HepG2 (cell line): ENCODE data around the gene KIF2C. TPM values are rescaled to one million over a fixed set of nuclear protein-coding genes. Genes with fewer than 3 reads are reported as not detected.

ENCODE experiments used
- ATAC-seq: fragments of 200-7000 bp; cut with Tn5 transposase; 3 replicates; pipeline ENCODE4 v1.9.1; 2020; ENCODE audit warnings: mild to moderate bottlenecking, moderate library complexity
- BruUV-seq: library from RNA; stranded (reverse); fragments of 400-500 nt; replicated peaks from 2 replicates; lab custom pipeline; 2021; lab: Mats Ljungman, UMichigan
- CTCF ChIA-PET: fragments of 300-600 bp; formaldehyde crosslinking; extraction: SDS; loops from one replicate; lab custom pipeline; 2021; ENCODE audit warnings: low total read pairs, inconsistent platforms, low intra/inter-chr PET ratio; lab: Yijun Ruan, JAX
- POLR2A ChIA-PET: fragments of 350-600 bp; sonication (Branson Sonifier 250); formaldehyde crosslinking; loops from one replicate; lab custom pipeline; 2020; ENCODE audit warnings: antibody characterized with exemption, inconsistent platforms; lab: Yijun Ruan, JAX
- DNase-seq: peaks from one replicate; pipeline ENCODE4 v3.0.0-alpha.2; 2015; ENCODE audit warnings: low spot score
- FAIRE-seq: peaks from 3 replicates; lab custom pipeline; 2011; peaks lifted over from hg19 to GRCh38; lab: Jason Lieb, UNC
- H2AFZ ChIP-seq: one replicate; pipeline ENCODE4 v1.6.1; 2011; ENCODE audit warnings: low read length, inconsistent platforms
- H3K27ac ChIP-seq: fragments of 300-600 bp; 3 replicates; pipeline ENCODE4 v1.8.0; 2011; ENCODE audit warnings: mixed run types, mild to moderate bottlenecking, mixed read lengths, low read length, inconsistent platforms; ENCODE audit not compliant: insufficient read depth; ENCODE audit errors: extremely low read length
- H3K27me3 ChIP-seq, 2 experiments: fragments of 200-600 bp in 1 of 2; 2 replicates in 1 of 2; 3 replicates in 1 of 2; pipeline versions ENCODE4 v1.6.0 to v1.8.0; 2011; ENCODE audit warnings: low read length in 2 of 2, mild to moderate bottlenecking in 2 of 2, moderate library complexity in 2 of 2, inconsistent platforms in 1 of 2; ENCODE audit not compliant: insufficient read depth in 2 of 2, control insufficient read depth in 1 of 2
- H3K36me3 ChIP-seq, 2 experiments: fragments of 200-600 bp in 1 of 2; replicated peaks in 1 of 2; 2 replicates in 1 of 2; 3 replicates in 1 of 2; pipeline versions ENCODE4 v1.5.1 to v1.8.0; 2011; ENCODE audit warnings: low read length in 2 of 2, inconsistent platforms in 1 of 2; ENCODE audit not compliant: insufficient read depth in 2 of 2, control insufficient read depth in 1 of 2
- H3K4me1 ChIP-seq: 2 replicates; pipeline ENCODE4 v1.5.1; 2012; ENCODE audit warnings: low read length, inconsistent platforms; ENCODE audit not compliant: insufficient read depth
- H3K4me2 ChIP-seq: 2 replicates; pipeline ENCODE4 v1.6.0; 2011; ENCODE audit warnings: low read depth, low read length, inconsistent platforms
- H3K4me3 ChIP-seq, 3 experiments: fragments of 200-600 bp in 1 of 3; sonication (generic), shearing (Covaris generic) in 1 of 3; replicated peaks in 1 of 3; 2 replicates each; pipeline ENCODE4 v1.5.1; 2011 to 2016; ENCODE audit warnings: low read length in 3 of 3, inconsistent platforms in 2 of 3, low read depth in 2 of 3, mild to moderate bottlenecking in 2 of 3, control low read depth in 1 of 3, mixed read lengths in 1 of 3; ENCODE audit not compliant: insufficient read depth in 1 of 3
- H3K79me2 ChIP-seq: one replicate; pipeline ENCODE4 v1.6.1; 2011; ENCODE audit warnings: low read length, inconsistent platforms; ENCODE audit not compliant: insufficient read depth
- H3K9ac ChIP-seq: 2 replicates; pipeline ENCODE4 v1.6.0; 2011; ENCODE audit warnings: mild to moderate bottlenecking, low read depth, low read length, inconsistent platforms; ENCODE audit not compliant: insufficient read depth
- H3K9me3 ChIP-seq: 2 replicates; pipeline ENCODE4 v1.5.1; 2012; ENCODE audit warnings: mild to moderate bottlenecking, low read length
- H4K20me1 ChIP-seq: 2 replicates; pipeline ENCODE4 v1.6.0; 2011; ENCODE audit warnings: inconsistent platforms, mild to moderate bottlenecking, low read length, moderate library complexity; ENCODE audit not compliant: insufficient read depth
- CHCHD3 ChIP-seq: sonication (generic); formaldehyde crosslinking; IDR thresholded peaks from 2 replicates; pipeline ENCODE4 v1.8.0; 2022; ENCODE audit warnings: mild to moderate bottlenecking, missing genetic modification reagents, moderate library complexity
- HMGXB3 ChIP-seq: sonication (generic); formaldehyde crosslinking; IDR thresholded peaks from 2 replicates; pipeline ENCODE4 v1.4.0; 2020; ENCODE audit warnings: missing genetic modification reagents, borderline replicate concordance
- SAFB2 ChIP-seq: sonication (generic); formaldehyde crosslinking; IDR thresholded peaks from 2 replicates; pipeline ENCODE4 v1.5.1; 2020; ENCODE audit warnings: missing genetic modification reagents, low read depth, mild to moderate bottlenecking, borderline replicate concordance
- ZFX ChIP-seq: sonication (generic); formaldehyde crosslinking; IDR thresholded peaks from 2 replicates; pipeline ENCODE4 v1.4.0; 2020; ENCODE audit warnings: mild to moderate bottlenecking, low read depth, missing genetic modification reagents, moderate library complexity
- ZHX2 ChIP-seq, 2 experiments: sonication (generic) in 1 of 2; formaldehyde crosslinking in 1 of 2; IDR thresholded peaks; 2 replicates each; pipeline versions ENCODE4 v1.6.1 to v1.9.0; 2014 to 2022; ENCODE audit warnings: antibody characterized with exemption in 1 of 2, borderline replicate concordance in 1 of 2, inconsistent platforms in 1 of 2, low read depth in 1 of 2, missing genetic modification reagents in 1 of 2
- ZMAT3 ChIP-seq: sonication (generic); formaldehyde crosslinking; conservative IDR thresholded peaks from 2 replicates; pipeline ENCODE4 v1.7.0; 2021; ENCODE audit warnings: missing genetic modification reagents
- ZNF343 ChIP-seq: sonication (generic); formaldehyde crosslinking; IDR thresholded peaks from 2 replicates; pipeline ENCODE4 v1.4.0; 2020; ENCODE audit warnings: mild to moderate bottlenecking, missing genetic modification reagents
- ZNF362 ChIP-seq: sonication (generic); formaldehyde crosslinking; IDR thresholded peaks from 2 replicates; pipeline ENCODE4 v1.4.0; 2020; ENCODE audit warnings: missing genetic modification reagents, mild to moderate bottlenecking, borderline replicate concordance
- ZNF543 ChIP-seq: sonication (generic); formaldehyde crosslinking; IDR thresholded peaks from 2 replicates; pipeline ENCODE4 v1.4.0; 2020; ENCODE audit warnings: mild to moderate bottlenecking, missing genetic modification reagents
- WGBS: methylation state at CpG from one replicate; pipeline ENCODE4 v1.1.6; 2017; ENCODE audit warnings: low lambda C conversion rate; 5-methylcytosine and 5-hydroxymethylcytosine counted together
- in situ Hi-C: cut with HindIII; loops from 2 replicates; pipeline ENCODE4 v1.10.0; 2017; ENCODE audit warnings: low pct_unique_long_range_greater_than_20kb; ENCODE audit not compliant: extremely low pct_ligation_motif_present
- intact Hi-C: fragments of 100-400 bp; cut with micrococcal nuclease; formaldehyde crosslinking; loops from one replicate; pipeline ENCODE4 v1.10.0; 2022; ENCODE audit not compliant: unreplicated experiment
- polyA plus RNA-seq, 8 experiments: library from polyadenylated mRNA; depleted of rRNA in 3 of 8; stranded (reverse) in 7 of 8; unstranded in 1 of 8; fragments of >200 nt; fragmentation: Illumina TruSeq in 4 of 8; extraction: Trizol in 4 of 8; gene quantifications; 2 replicates each; pipeline versions ENCODE4 v1.2.1 to v1.2.3, GENCODE V29; 2011 to 2016; ENCODE audit warnings: low read depth in 4 of 8, missing spikeins in 1 of 8, mixed read lengths in 1 of 8; ENCODE audit not compliant: insufficient read depth in 1 of 8
- total RNA-seq, 5 experiments: library from RNA; depleted of rRNA; stranded (reverse); fragments of >200 nt; fragmentation: Illumina TruSeq; extraction: Trizol; gene quantifications; 2 replicates each; pipeline ENCODE4 v1.2.3, GENCODE V29; 2016; ENCODE audit warnings: low read depth in 1 of 5

Gene KIF2C
- total and polyA plus RNA-seq, 2 of the 13 experiments (the other 11 are each of a cell fraction or from before 2014, with no cell fraction given), result 29.7 to 53.7 TPM

GRCh38 chr1:44785501-44786137 lies 46.0 kb downstream of the KIF2C start:
- ChIA-PET CTCF (no interaction called here), POLR2A (interaction anchor here (1.0 to 3.6 kb wide), 3 partner anchors 15 to 55 kb away, joined by 3 to 34 read pairs (median 20); partner anchors contain the start of genes BTBD19, DYNLT4 and PLK3)
- WGBS, result 28% methylated on average over 11 of the region's 11 CpGs
- H3K27ac ChIP-seq, result no peak overlapping the region
- no peak for DNase-seq
- no peaks in the 10 kb centered on the region for H3K36me3 ChIP-seq
- peak overlapping the region; percentile 76 for H3K4me2 ChIP-seq
- no peak for ATAC-seq
- peaks cover 3 to 13% of the 10 kb centered on the region in 2 experiments; a peak in 2 of 5 replicates for H3K27me3 ChIP-seq
- H3K9me3 ChIP-seq, result no peaks in the 10 kb centered on the region
- H3K4me1 ChIP-seq, result peaks cover 55% of the 10 kb centered on the region
- no peaks in the 10 kb centered on the region for H3K79me2 ChIP-seq
- H3K4me3 ChIP-seq, result peak overlapping the region in 1 of 3 experiments; percentile 79; a peak in 2 of 6 replicates
- no peak for FAIRE-seq
- in situ Hi-C loops, result no loop called here
- no peak overlapping the region for H2AFZ ChIP-seq
- TF ChIP-seq HMGXB3 (CRISPR knock-in tag), result 0 out of 2 replicates have a peak, but pooled peaks have one; percentile 21
- TF ChIP-seq ZNF343 (CRISPR knock-in tag), result 0 out of 2 replicates have a peak, but pooled peaks have one; percentile 58
- TF ChIP-seq ZNF362 (CRISPR knock-in tag), result no peak
- 0 out of 2 replicates have a peak, but pooled peaks have one; percentile 27 for TF ChIP-seq ZMAT3 (CRISPR knock-in tag)
- no peak for TF ChIP-seq ZHX2 (IDR thresholded peaks at IDR 0.05; ENCODE audit: low read depth)
- no peak for TF ChIP-seq ZHX2 (CRISPR knock-in tag; IDR thresholded peaks at IDR 0.05; ENCODE audit: borderline replicate concordance)
- TF ChIP-seq CHCHD3 (CRISPR knock-in tag), result 0 out of 2 replicates have a peak, but pooled peaks have one; percentile 26
- 0 out of 2 replicates have a peak, but pooled peaks have one; percentile 50 for TF ChIP-seq ZNF543 (CRISPR knock-in tag)
- TF ChIP-seq SAFB2 (CRISPR knock-in tag), result 0 out of 2 replicates have a peak, but pooled peaks have one; percentile 28
- TF ChIP-seq ZFX (CRISPR knock-in tag), result peak; percentile 11; the same call in 1 of the 2 replicates
- no peaks in the 10 kb centered on the region for H4K20me1 ChIP-seq
- BruUV-seq, result no TSS peak
- H3K9ac ChIP-seq, result peak overlapping the region; percentile 83; the same call in 1 of the 2 replicates
- intact Hi-C loops, result no loop called here
